IPS-NIHi11 (cell line): Measurements from ENCODE around the gene RNF41.

ENCODE experiments used
- DNase-seq: peaks from one replicate; pipeline ENCODE4 v3.0.0; 2012; ENCODE audit warnings: mixed read lengths, low spot score

RNF41 gene

GRCh38 chr12:56243731-56244181 lies 22.0 kb upstream of the RNF41 start:
- no peak for DNase-seq

- DNase-seq: no peak
Observed at GRCh38 chr12:56242986-56243385, 21.3 kb upstream of the RNF41 start.

GRCh38 chr12:56241424-56242303 lies 19.9 kb upstream of the RNF41 start:
- no peak for DNase-seq

DNA sequence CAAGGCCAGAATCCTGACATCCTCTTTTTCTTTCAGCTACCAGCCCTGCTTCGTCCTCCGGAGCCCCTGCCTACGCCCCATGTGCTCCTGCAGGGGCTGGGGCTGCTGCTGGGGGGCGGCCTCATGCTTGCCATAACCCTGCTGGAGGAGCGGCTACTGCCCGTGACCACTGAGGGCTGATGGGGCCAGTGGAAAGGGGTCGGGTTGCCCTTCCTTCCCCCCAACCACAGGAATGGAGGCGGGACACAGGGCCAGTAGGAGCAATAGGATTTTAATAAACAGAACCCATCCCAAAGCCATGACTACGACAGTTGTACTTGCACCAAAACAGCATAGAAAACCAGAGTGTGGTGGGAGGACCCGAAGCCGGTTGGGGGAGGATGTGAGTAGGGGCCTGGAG lies 15.8 kb upstream of the RNF41 start:
- DNase-seq: no peak

GRCh38 chr12:56236985-56237384 lies 15.3 kb upstream of the RNF41 start:
- DNase-seq: no peak

- DNase-seq: no peak
Observed at GRCh38 chr12:56236091-56236490, 14.4 kb upstream of the RNF41 start.

GRCh38 chr12:56234746-56235436 lies 13.2 kb upstream of the RNF41 start:
- DNase-seq: no peak

GRCh38 chr12:56231184-56231582 lies 9.5 kb upstream of the RNF41 start:
- DNase-seq: no peak

GRCh38 chr12:56230432-56231183 lies 8.9 kb upstream of the RNF41 start:
- peak; percentile 40 for DNase-seq

- DNase-seq: no peak
Observed at GRCh38 chr12:56229916-56230431, 8.3 kb upstream of the RNF41 start, which contains the start of gene SLC39A5. Gene SLC39A5 (plus strand): TSS chr12:56230051. CDS start chr12:56231275, 1,224 bp downstream.

GRCh38 chr12:56229082-56229481 lies 7.4 kb upstream of the RNF41 start:
- no peak for DNase-seq

- no peak for DNase-seq
Observed at GRCh38 chr12:56224954-56225353, 3.2 kb upstream of the RNF41 start.

GRCh38 chr12:56224102-56224701 lies 2.5 kb upstream of the RNF41 start, which contains the start of gene NABP2:
Gene NABP2 (plus strand): TSS chr12:56224342. CDS start chr12:56224857, 515 bp downstream.
- peak; percentile 100 for DNase-seq

GRCh38 chr12:56223571-56224101 lies 1.9 kb upstream of the RNF41 start:
- DNase-seq: no peak

DNA sequence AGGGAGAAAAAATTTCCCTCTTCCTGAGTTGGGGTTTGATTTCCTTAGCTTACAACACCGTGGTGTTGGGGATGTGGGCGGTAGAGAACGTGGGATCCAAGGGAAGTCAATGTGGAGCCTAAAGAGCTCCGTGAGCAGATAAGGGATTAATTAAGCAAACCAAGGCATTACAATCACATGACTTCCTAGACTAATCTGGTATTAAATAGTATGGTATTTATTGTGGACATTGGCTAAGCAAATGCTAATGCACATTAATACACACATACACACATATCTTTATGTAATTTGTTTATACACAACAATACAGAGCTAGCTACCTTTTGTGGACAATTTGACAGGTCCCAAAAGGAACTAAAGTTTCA lies 791 bp upstream of the RNF41 start:
- DNase-seq: no peak

DNA sequence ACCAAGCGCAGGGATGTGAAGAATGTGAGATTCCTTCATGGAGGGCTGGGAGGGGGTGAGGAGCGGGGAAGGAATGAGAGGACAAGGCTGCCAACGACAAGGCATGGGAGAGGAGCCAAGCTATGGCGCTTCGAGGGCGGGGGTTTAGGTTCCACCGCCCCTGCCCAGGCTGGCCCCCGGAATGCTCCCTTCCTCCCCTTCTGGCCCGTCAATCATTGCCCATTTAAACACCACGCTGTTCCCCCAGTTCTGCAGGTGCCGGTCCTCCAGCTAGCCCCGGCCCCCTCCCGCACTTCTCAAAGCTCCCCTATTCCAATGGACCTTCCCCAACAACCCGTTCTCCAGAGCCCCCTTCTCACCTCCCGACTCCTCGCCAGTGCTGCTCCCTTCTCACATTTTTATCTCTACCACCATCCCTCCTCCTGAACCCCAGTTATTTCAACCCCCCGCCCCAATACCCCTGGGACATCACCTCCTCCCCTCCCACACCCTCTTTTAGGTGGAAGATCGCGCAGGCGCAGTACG lies 428 bp downstream of the RNF41 start:
- DNase-seq: peak; percentile 79

DNA sequence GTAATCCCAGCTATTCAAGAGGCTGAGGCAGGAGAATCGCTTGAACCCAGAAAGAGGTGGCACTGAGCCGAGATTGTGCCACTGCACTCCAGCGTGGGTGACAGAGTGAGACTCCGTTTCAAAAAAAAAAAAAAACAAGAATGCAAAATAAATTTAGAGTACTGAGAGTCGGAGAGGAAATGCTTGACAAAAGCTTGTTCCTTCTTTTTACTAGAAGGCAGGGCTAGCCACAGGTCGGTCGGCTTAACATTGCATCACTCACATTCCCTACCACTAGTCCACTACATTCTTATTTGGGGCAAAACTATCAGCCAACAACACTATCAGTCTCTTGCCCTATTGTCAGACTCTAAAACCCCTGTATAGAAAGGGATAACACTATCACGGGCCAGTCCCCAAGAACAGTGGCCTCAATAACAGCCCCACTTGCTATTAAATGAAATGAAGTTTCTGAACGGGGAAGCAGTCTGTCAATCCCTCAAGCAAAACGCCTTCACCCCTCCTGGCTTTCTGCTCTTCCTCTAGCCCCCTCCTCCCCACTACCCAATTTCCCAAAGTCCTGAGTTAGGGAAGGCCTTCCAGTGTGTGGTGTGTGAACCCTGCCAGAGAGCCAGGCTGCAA lies 1.0 kb downstream of the RNF41 start:
- no peak for DNase-seq

- DNase-seq: no peak
Observed at GRCh38 chr12:56219840-56220239, 1.9 kb downstream of the RNF41 start.

DNA sequence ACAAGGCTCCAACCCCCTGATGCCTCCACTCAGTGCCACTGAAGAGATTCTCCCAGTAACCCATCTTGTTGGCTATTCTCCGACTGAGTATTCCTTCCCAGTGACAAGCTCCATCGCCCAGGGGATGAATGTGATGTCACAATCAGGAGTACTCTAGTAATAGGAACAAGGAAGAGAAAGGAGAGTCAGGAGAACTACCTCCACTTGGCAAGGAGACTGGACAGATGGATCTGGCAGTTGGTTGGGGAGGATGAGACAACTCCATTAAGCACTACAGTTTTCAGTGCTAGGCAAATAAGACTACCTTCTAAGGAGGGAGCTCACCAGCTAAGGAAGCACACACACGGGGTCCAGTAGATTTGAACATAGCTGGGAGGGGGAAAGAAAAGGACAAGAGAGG lies 5.3 kb downstream of the RNF41 start:
- DNase-seq: no peak

DNA sequence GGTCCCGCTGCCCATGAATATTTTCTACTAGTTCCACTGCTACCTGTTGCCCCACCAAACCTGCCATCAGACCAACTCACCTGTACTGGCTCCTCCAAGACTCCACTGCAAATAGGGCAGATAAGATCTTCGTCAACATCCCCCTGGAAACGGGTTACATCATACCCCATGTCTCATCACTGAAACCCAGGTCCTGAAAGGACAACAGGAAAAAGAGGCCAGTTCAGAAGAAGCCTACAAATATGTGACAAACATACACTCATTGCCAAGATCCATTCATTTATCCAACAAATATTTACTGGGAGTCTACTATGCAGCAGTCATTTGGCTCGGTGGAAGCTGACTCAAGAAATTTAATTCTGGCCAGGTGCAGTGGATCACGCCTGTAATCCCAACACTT lies 7.8 kb downstream of the RNF41 start:
- no peak for DNase-seq

- DNase-seq: no peak
Observed at GRCh38 chr12:56212361-56212760, 9.4 kb downstream of the RNF41 start.
